A549 (cell line): ENCODE results near the gene ARFRP1. TPM values are rescaled to one million over a fixed set of nuclear protein-coding genes. Genes with fewer than 3 reads are reported as not detected.
A peak's percentile ranks its signal among the peaks of the same experiment; 100 is the strongest.

Source experiments
- ATAC-seq, 2 experiments: fragments of 200-7000 bp in 1 of 2; fragments of >200 bp in 1 of 2; cut with Nextera tagmentation in 1 of 2; cut with Tn5 transposase in 1 of 2; 3 replicates each; pipeline versions ENCODE4 v1.8.0 to v1.9.1; 2018 to 2020; ENCODE audit warnings: mild to moderate bottlenecking in 1 of 2, moderate library complexity in 1 of 2
- CTCF ChIA-PET: fragments of 300-600 bp; sonication (Branson Sonifier 250); formaldehyde crosslinking; extraction: SDS; loops from one replicate; lab custom pipeline; 2021; ENCODE audit warnings: antibody characterized with exemption, inconsistent platforms; lab: Yijun Ruan, JAX
- POLR2A ChIA-PET: fragments of 350-600 bp; formaldehyde crosslinking; extraction: SDS; loops from one replicate; lab custom pipeline; 2021; ENCODE audit warnings: antibody characterized with exemption, inconsistent platforms; lab: Yijun Ruan, JAX
- DNase-seq, 2 experiments: peaks; one replicate each; pipeline versions ENCODE4 v3.0.0 to v3.0.0-alpha.2; 2011 to 2016; ENCODE audit warnings: low read depth in 1 of 2, low spot score in 1 of 2
- FAIRE-seq: peaks from 2 replicates; lab custom pipeline; 2011; peaks lifted over from hg19 to GRCh38; lab: Jason Lieb, UNC
- H3K27ac ChIP-seq, 2 experiments: fragments of >200 bp; sonication (Bioruptor Twin); formaldehyde crosslinking; 3 replicates each; pipeline ENCODE4 v1.5.1; 2016 to 2017
- H3K4me1 ChIP-seq: fragments of >200 bp; sonication (Bioruptor Twin); formaldehyde crosslinking; 3 replicates; pipeline ENCODE4 v1.6.1; 2016
- H3K4me2 ChIP-seq: fragments of >200 bp; sonication (Bioruptor Twin); formaldehyde crosslinking; 3 replicates; pipeline ENCODE4 v1.6.1; 2016
- H3K4me3 ChIP-seq: fragments of >200 bp; sonication (Bioruptor Twin); formaldehyde crosslinking; 3 replicates; pipeline ENCODE4 v1.5.1; 2016
- H3K9me3 ChIP-seq: fragments of >200 bp; sonication (Bioruptor Twin); formaldehyde crosslinking; 3 replicates; pipeline ENCODE4 v1.6.1; 2016
- CBX2 ChIP-seq: fragments of 200-600 bp; sonication (generic); IDR thresholded peaks from 2 replicates; pipeline ENCODE4 v1.6.1; 2016; ENCODE audit warnings: low read depth, mild to moderate bottlenecking, borderline replicate concordance
- CBX8 ChIP-seq: fragments of 200-600 bp; sonication (generic); IDR thresholded peaks from 2 replicates; pipeline ENCODE4 v1.6.1; 2016
- CHD4 ChIP-seq: fragments of 200-600 bp; sonication (generic); IDR thresholded peaks from 2 replicates; pipeline ENCODE4 v1.6.1; 2016; ENCODE audit warnings: antibody characterized with exemption, mild to moderate bottlenecking, borderline replicate concordance
- EHF ChIP-seq: fragments of 250-450 bp; sonication (Bioruptor Pico); IDR thresholded peaks from 2 replicates; pipeline ENCODE4 v1.5.0; 2020; ENCODE audit warnings: mild to moderate bottlenecking
- EP300 ChIP-seq, 2 experiments: fragments of >200 bp; sonication (Bioruptor Twin); formaldehyde crosslinking; IDR thresholded peaks; 2 replicates in 1 of 2; 3 replicates in 1 of 2; pipeline ENCODE4 v1.6.1; 2016 to 2017
- ESRRA ChIP-seq: fragments of 150-350 bp; IDR thresholded peaks from 2 replicates; pipeline ENCODE4 v1.6.1; 2014; ENCODE audit warnings: mild to moderate bottlenecking, low read length, borderline replicate concordance
- FOSL2 ChIP-seq, 2 experiments: fragments of 450-650 bp in 1 of 2; fragments of >200 bp in 1 of 2; sonication (Bioruptor Twin) in 1 of 2; formaldehyde crosslinking; IDR thresholded peaks; 2 replicates each; pipeline versions ENCODE4 v1.5.0 to v1.6.1; 2016 to 2020; ENCODE audit warnings: mild to moderate bottlenecking in 1 of 2, moderate library complexity in 1 of 2
- FOXS1 ChIP-seq: fragments of 250-450 bp; sonication (Bioruptor Pico); IDR thresholded peaks from 2 replicates; pipeline ENCODE4 v1.5.0; 2020; ENCODE audit warnings: mild to moderate bottlenecking, moderate library complexity
- HDAC2 ChIP-seq: fragments of 200-600 bp; sonication (generic); IDR thresholded peaks from 2 replicates; pipeline ENCODE4 v1.6.1; 2016
- HEYL ChIP-seq: fragments of 250-450 bp; sonication (Bioruptor Pico); IDR thresholded peaks from 2 replicates; pipeline ENCODE4 v1.8.0; 2021; ENCODE audit warnings: mild to moderate bottlenecking, moderate library complexity
- HMGXB4 ChIP-seq: fragments of 250-450 bp; sonication (Bioruptor Pico); IDR thresholded peaks from 2 replicates; pipeline ENCODE4 v1.5.0; 2021; ENCODE audit warnings: mild to moderate bottlenecking, moderate library complexity, borderline replicate concordance
- HOXA7 ChIP-seq: fragments of 250-450 bp; sonication (Bioruptor Pico); IDR thresholded peaks from 2 replicates; pipeline ENCODE4 v1.5.0; 2020; ENCODE audit warnings: mild to moderate bottlenecking, moderate library complexity
- HOXB13 ChIP-seq: fragments of 250-450 bp; sonication (Bioruptor Pico); IDR thresholded peaks from 2 replicates; pipeline ENCODE4 v1.5.0; 2020; ENCODE audit warnings: low read depth, mild to moderate bottlenecking, moderate library complexity
- NR3C1 ChIP-seq: fragments of >200 bp; sonication (Bioruptor Twin); formaldehyde crosslinking; IDR thresholded peaks from 3 replicates; pipeline ENCODE4 v1.6.1; 2017
- PBX3 ChIP-seq: IDR thresholded peaks from 2 replicates; pipeline ENCODE4 v1.6.1; 2012
- RAD21 ChIP-seq, 2 experiments: fragments of >200 bp in 1 of 2; sonication (Bioruptor Twin) in 1 of 2; formaldehyde crosslinking in 1 of 2; IDR thresholded peaks in 1 of 2; conservative IDR thresholded peaks in 1 of 2; 2 replicates in 1 of 2; 3 replicates in 1 of 2; pipeline ENCODE4 v1.6.1; 2012 to 2018; ENCODE audit warnings: inconsistent platforms in 1 of 2
- RCOR1 ChIP-seq: fragments of 150-350 bp; IDR thresholded peaks from 2 replicates; pipeline ENCODE4 v1.6.1; 2014; ENCODE audit warnings: antibody characterized with exemption, low read length, low read depth
- RFX5 ChIP-seq: fragments of 450-650 bp; IDR thresholded peaks from 2 replicates; pipeline ENCODE4 v1.7.1; 2014; ENCODE audit warnings: antibody characterized with exemption, mild to moderate bottlenecking, moderate library complexity
- SMC3 ChIP-seq: fragments of >200 bp; sonication (Bioruptor Twin); formaldehyde crosslinking; IDR thresholded peaks from 3 replicates; pipeline ENCODE4 v1.6.1; 2018; ENCODE audit warnings: inconsistent platforms
- TFCP2L1 ChIP-seq: fragments of 250-450 bp; sonication (Bioruptor Pico); IDR thresholded peaks from 2 replicates; pipeline ENCODE4 v1.5.0; 2021; ENCODE audit warnings: mild to moderate bottlenecking
- TP53 ChIP-seq: fragments of 250-450 bp; sonication (Bioruptor Pico); IDR thresholded peaks from 2 replicates; pipeline ENCODE4 v1.5.0; 2021; ENCODE audit warnings: mild to moderate bottlenecking, moderate library complexity
- ZC3H11A ChIP-seq: fragments of 450-650 bp; IDR thresholded peaks from 2 replicates; pipeline ENCODE4 v1.6.1; 2014; ENCODE audit warnings: antibody characterized with exemption, mild to moderate bottlenecking
- ZFP36 ChIP-seq: fragments of 450-650 bp; IDR thresholded peaks from 2 replicates; pipeline ENCODE4 v1.6.1; 2014; ENCODE audit warnings: borderline replicate concordance; ENCODE audit not compliant: partially characterized antibody
- WGBS: methylation state at CpG from one replicate; pipeline ENCODE4 v1.1.6; 2017; ENCODE audit errors: missing lambda C conversion rate; 5-methylcytosine and 5-hydroxymethylcytosine counted together
- polyA plus RNA-seq, 4 experiments: library from polyadenylated mRNA; depleted of rRNA in 3 of 4; stranded (reverse); fragments of >200 nt; fragmentation: RNase III in 1 of 4; extraction: RNeasy Plus Mini Kit Qiagen cat#74134 plus additional on column Dnase treatment in 1 of 4; gene quantifications; 2 replicates in 3 of 4; 3 replicates in 1 of 4; pipeline ENCODE4 v1.2.3, GENCODE V29; 2011 to 2017

ARFRP1 gene
- polyA plus RNA-seq, 2 of the 4 experiments (the other 2 are of a cell fraction), result 25.1 to 29.7 TPM

- Histone ChIP-seq H3K4me2 (peak overlapping the region; percentile 95), H3K4me3 (peak overlapping the region; percentile 98; the same call in 2 of the 3 replicates), H3K27ac (no peak overlapping the region; a peak in 1 of 6 replicates), H3K4me1 (peaks cover 21% of the 10 kb centered on the region), H3K9me3 (peaks cover 13% of the 10 kb centered on the region)
- CTCF ChIA-PET, result interaction anchor here (0.6 to 1.6 kb wide), 2 partner anchors 17 to 31 kb away, joined by 3 to 5 read pairs; no protein-coding TSS in a partner anchor
- 91% methylated on average over 17 of the region's 17 CpGs for WGBS
- DNase-seq (no peak), FAIRE-seq (no peak)
- TF ChIP-seq ZFP36 (no peak), ZC3H11A (no peak), RCOR1 (no peak)
- TF ChIP-seq, all 56 proteins: peak for 0
- ATAC-seq, result no peak
- POLR2A ChIA-PET, result interaction anchor here (2.5 kb wide), 1 partner anchor 156 kb away, joined by 11 read pairs; the partner anchor contains the start of gene TPD52L2
These were observed 1.4 kb upstream of the ARFRP1 start for GRCh38 chr20:63709149-63709527.

- H3K27ac ChIP-seq, result peak overlapping the region; percentile 97 to 98
- FAIRE-seq (no peak), ATAC-seq (peak; percentile 2 to 17; a peak in 2 of 6 replicates), DNase-seq (no peak)
- ChIA-PET POLR2A (interaction anchor here (0.6 to 2.5 kb wide), 16 partner anchors 10 to 329 kb away, joined by 3 to 38 read pairs (median 4); partner anchors contain the start of genes GMEB2, LIME1, PTK6 and RTEL1), CTCF (interaction anchor here (0.6 to 1.6 kb wide), 7 partner anchors 10 to 271 kb away, joined by 3 to 5 read pairs (median 3); partner anchors contain the start of gene SAMD10)
- peaks cover 21% of the 10 kb centered on the region for H3K4me1 ChIP-seq
- peak overlapping the region; percentile 98 for H3K4me3 ChIP-seq
- 49% methylated on average over 39 of the region's 67 CpGs for WGBS
- H3K9me3 ChIP-seq, result peaks cover 10% of the 10 kb centered on the region
- TF ChIP-seq CBX8 (no peak), HOXA7 (CRISPR knock-in tag) (no peak), TFCP2L1 (CRISPR knock-in tag) (no peak), ZC3H11A (no peak; the same call in 1 of the 2 replicates), EP300 (IDR thresholded peaks at IDR 0.05) (no peak), HEYL (CRISPR knock-in tag) (no peak), HOXB13 (CRISPR knock-in tag) (no peak)
- H3K4me2 ChIP-seq, result peak overlapping the region; percentile 95
These were observed 749 bp upstream of the ARFRP1 start for GRCh38 chr20:63708301-63709148.

- POLR2A ChIA-PET, result interaction anchor here (1.0 to 2.5 kb wide), 11 partner anchors 9 to 331 kb away, joined by 3 to 38 read pairs (median 4); partner anchors contain the start of genes LIME1, PTK6, RTEL1 and SLC2A4RG
- no peak for FAIRE-seq
- TF ChIP-seq RAD21 (conservative IDR thresholded peaks at IDR 0.05 in 1 of 2, IDR thresholded peaks at IDR 0.05 in 1 of 2) (peak; percentile 41 to 57; a peak in 3 of 5 replicates), FOSL2 (IDR thresholded peaks at IDR 0.05) (no peak), FOSL2 (CRISPR knock-in tag; IDR thresholded peaks at IDR 0.05) (no peak), SMC3 (0 out of 3 replicates have a peak, but pooled peaks have one; percentile 26)
These were observed 771 bp downstream of the ARFRP1 start for GRCh38 chr20:63706852-63707557.

GRCh38 chr20:63706027-63706695 is 1.6 kb downstream of the ARFRP1 start:
- CTCF ChIA-PET, result interaction anchor here (0.7 to 1.5 kb wide), 5 partner anchors 9 to 169 kb away, joined by 3 to 7 read pairs (median 3); partner anchors contain the start of gene PTK6
- DNase-seq, result no peak
- H3K27ac ChIP-seq, result peak overlapping the region; percentile 97 to 98
- TF ChIP-seq FOXS1 (CRISPR knock-in tag) (no peak), CHD4 (no peak), NR3C1 (no peak), PBX3 (no peak), TP53 (CRISPR knock-in tag) (no peak), RFX5 (no peak), ESRRA (no peak), EHF (CRISPR knock-in tag) (no peak), HMGXB4 (no peak), SMC3 (no peak), HDAC2 (no peak), HOXA7 (CRISPR knock-in tag) (no peak), CBX2 (no peak)

More at GRCh38 chr20:63706852-63707557, 771 bp downstream of the ARFRP1 start:
- 6% methylated on average over 29 of the region's 56 CpGs for WGBS
- peak in 1 of 2 experiments; percentile 74 for DNase-seq
- H3K4me2 ChIP-seq, result peak overlapping the region; percentile 99
- peaks cover 22% of the 10 kb centered on the region for H3K4me1 ChIP-seq
- CTCF ChIA-PET, result interaction anchor here (0.7 to 1.6 kb wide), 8 partner anchors 8 to 273 kb away, joined by 3 to 7 read pairs (median 4); partner anchors contain the start of gene SAMD10
- peaks cover 4% of the 10 kb centered on the region for H3K9me3 ChIP-seq
- H3K4me3 ChIP-seq, result peak overlapping the region; percentile 98
- H3K27ac ChIP-seq, result peak overlapping the region; percentile 97 to 98
- peak; percentile 38 to 64; a peak in 5 of 6 replicates for ATAC-seq

More at GRCh38 chr20:63706027-63706695, 1.6 kb downstream of the ARFRP1 start:
- peak overlapping the region; percentile 98 for H3K4me3 ChIP-seq
- H3K4me1 ChIP-seq, result peaks cover 26% of the 10 kb centered on the region
- FAIRE-seq, result no peak
- peak overlapping the region; percentile 99 for H3K4me2 ChIP-seq
- no peak for ATAC-seq
- H3K9me3 ChIP-seq, result no peaks in the 10 kb centered on the region
- POLR2A ChIA-PET, result interaction anchor here (2.0 kb wide), 1 partner anchor 332 kb away, joined by 4 read pairs; no protein-coding TSS in a partner anchor
- WGBS, result 84% methylated on average over 11 of the region's 12 CpGs
